HCT116 (cell line): ENCODE measurements around the gene GBF1. TPM values are rescaled to one million over a fixed set of nuclear protein-coding genes. Genes with fewer than 3 reads are reported as not detected.

Source experiments
- ATAC-seq: fragments of 200-7000 bp; cut with Tn5 transposase; 2 replicates; pipeline ENCODE4 v1.9.1; 2020; ENCODE audit warnings: mild to moderate bottlenecking, moderate library complexity
- BruUV-seq: library from RNA; stranded (reverse); fragments of 400-500 nt; replicated peaks from 2 replicates; lab custom pipeline; 2021; lab: Mats Ljungman, UMichigan
- CTCF ChIA-PET: fragments of 300-600 bp; sonication (Branson Sonifier 250); formaldehyde crosslinking; loops from one replicate; lab custom pipeline; 2021; ENCODE audit warnings: antibody characterized with exemption; lab: Charles Lee
- POLR2A ChIA-PET: fragments of 300-600, 350-600 bp; sonication (Branson Sonifier 250); formaldehyde crosslinking; loops from one replicate; lab custom pipeline; 2021; ENCODE audit warnings: antibody characterized with exemption; lab: Charles Lee
- RAD21 ChIA-PET, 2 experiments: fragments of 300-600 bp; sonication (Branson Sonifier 250); formaldehyde crosslinking; loops; one replicate each; lab custom pipeline; 2023; ENCODE audit warnings: low total read pairs in 2 of 2; ENCODE audit not compliant: uncharacterized antibody in 2 of 2, unreplicated experiment in 2 of 2, low non-redundant PET in 1 of 2; lab: Charles Lee
- DNase-seq: peaks from one replicate; pipeline ENCODE4 v3.0.0-alpha.2; 2010; ENCODE audit warnings: low read depth, low spot score
- H2AFZ ChIP-seq: fragments of 200-600 bp; shearing (Covaris generic), sonication (generic); 2 replicates; pipeline ENCODE4 v1.6.1; 2017; ENCODE audit warnings: low read depth, mixed run types, mixed read lengths, antibody characterized with exemption, low read length; ENCODE audit not compliant: poor library complexity, severe bottlenecking
- H3K27ac ChIP-seq: 2 replicates; pipeline ENCODE4 v1.5.1; 2012; ENCODE audit warnings: low read depth, low read length
- H3K27me3 ChIP-seq: fragments of 200-600 bp; sonication (generic); 2 replicates; pipeline ENCODE4 v1.6.1; 2016; ENCODE audit warnings: mixed run types, low read length, mixed read lengths; ENCODE audit not compliant: insufficient read depth
- H3K36me3 ChIP-seq, 2 experiments: fragments of 200-500 bp in 1 of 2; fragments of 200-600 bp in 1 of 2; sonication (Bioruptor generic) in 1 of 2; sonication (generic) in 1 of 2; 2 replicates each; pipeline versions ENCODE4 v1.5.1 to v1.6.1; 2014 to 2016; ENCODE audit warnings: low read length in 2 of 2, inconsistent platforms in 1 of 2, mixed read lengths in 1 of 2, mixed run types in 1 of 2; ENCODE audit not compliant: insufficient read depth in 2 of 2, control insufficient read depth in 1 of 2
- H3K4me1 ChIP-seq, 2 experiments: fragments of 200-600 bp in 1 of 2; sonication (generic) in 1 of 2; 2 replicates each; pipeline versions ENCODE4 v1.5.1 to v1.6.1; 2012 to 2017; ENCODE audit warnings: low read length in 2 of 2, inconsistent platforms in 1 of 2, mild to moderate bottlenecking in 1 of 2, mixed read lengths in 1 of 2, mixed run types in 1 of 2, moderate library complexity in 1 of 2; ENCODE audit not compliant: insufficient read depth in 2 of 2, control insufficient read depth in 1 of 2
- H3K4me2 ChIP-seq: fragments of 200-600 bp; sonication (generic); 2 replicates; pipeline ENCODE4 v1.6.1; 2017; ENCODE audit warnings: mixed run types, low read length, mixed read lengths
- H3K4me3 ChIP-seq, 2 experiments: fragments of 200-600 bp in 1 of 2; sonication (generic) in 1 of 2; replicated peaks in 1 of 2; 2 replicates each; pipeline ENCODE4 v1.5.1; 2011 to 2016; ENCODE audit warnings: low read length in 2 of 2, control low read depth in 1 of 2, low read depth in 1 of 2, mild to moderate bottlenecking in 1 of 2, mixed read lengths in 1 of 2, mixed run types in 1 of 2
- H3K79me2 ChIP-seq: fragments of 200-600 bp; sonication (generic); 2 replicates; pipeline ENCODE4 v1.6.1; 2017; ENCODE audit warnings: mild to moderate bottlenecking, mixed run types, low read length, moderate library complexity, mixed read lengths; ENCODE audit not compliant: insufficient read depth
- H3K9ac ChIP-seq: fragments of 200-600 bp; sonication (generic); 2 replicates; pipeline ENCODE4 v1.6.1; 2016; ENCODE audit warnings: low read length, mixed read lengths
- H3K9me2 ChIP-seq: fragments of 200-600 bp; sonication (generic), shearing (Covaris generic); 2 replicates; pipeline ENCODE4 v1.6.1; 2017; ENCODE audit warnings: mixed run types, mild to moderate bottlenecking, moderate library complexity; ENCODE audit not compliant: insufficient read depth
- H3K9me3 ChIP-seq, 2 experiments: fragments of 200-500 bp in 1 of 2; fragments of 200-600 bp in 1 of 2; sonication (Bioruptor generic) in 1 of 2; sonication (generic) in 1 of 2; 2 replicates each; pipeline ENCODE4 v1.6.1; 2014 to 2017; ENCODE audit warnings: low read length in 2 of 2, mixed read lengths in 2 of 2, inconsistent platforms in 1 of 2, low read depth in 1 of 2, mild to moderate bottlenecking in 1 of 2, mixed run types in 1 of 2, moderate library complexity in 1 of 2; ENCODE audit not compliant: control insufficient read depth in 1 of 2, insufficient read depth in 1 of 2
- H4K20me1 ChIP-seq: fragments of 200-600 bp; sonication (generic), shearing (Covaris generic); 2 replicates; pipeline ENCODE4 v1.6.1; 2017; ENCODE audit warnings: mixed run types, mild to moderate bottlenecking, moderate library complexity; ENCODE audit not compliant: insufficient read depth
- ATF3 ChIP-seq: IDR thresholded peaks from 2 replicates; pipeline ENCODE4 v1.6.1; 2012
- CBX3 ChIP-seq: IDR thresholded peaks from 2 replicates; pipeline ENCODE4 v1.6.1; 2012; ENCODE audit warnings: low read depth
- CEBPB ChIP-seq: IDR thresholded peaks from 2 replicates; pipeline ENCODE4 v1.6.1; 2012; ENCODE audit warnings: low read depth
- EGR1 ChIP-seq: IDR thresholded peaks from 2 replicates; pipeline ENCODE4 v1.6.1; 2012; ENCODE audit warnings: low read depth
- ELF1 ChIP-seq: IDR thresholded peaks from 2 replicates; pipeline ENCODE4 v1.6.1; 2012; ENCODE audit warnings: low read depth, borderline replicate concordance
- EZH2 ChIP-seq: fragments of 200-600 bp; sonication (generic); IDR thresholded peaks from 2 replicates; pipeline ENCODE4 v1.6.1; 2017; ENCODE audit warnings: antibody characterized with exemption, mixed run types
- EZH2phosphoT487 ChIP-seq: fragments of 200-600 bp; IDR thresholded peaks from 2 replicates; pipeline ENCODE4 v1.6.1; 2018; ENCODE audit warnings: antibody characterized with exemption, borderline replicate concordance
- FOSL1 ChIP-seq: IDR thresholded peaks from 2 replicates; pipeline ENCODE4 v1.6.1; 2012; ENCODE audit warnings: low read depth
- JUND ChIP-seq: IDR thresholded peaks from 2 replicates; pipeline ENCODE4 v1.6.1; 2012
- POLR2A ChIP-seq: IDR thresholded peaks from 2 replicates; pipeline ENCODE4 v1.7.0; 2011; ENCODE audit warnings: borderline replicate concordance; ENCODE audit not compliant: insufficient read depth, insufficient read length; ENCODE audit errors: extremely low read depth
- POLR2AphosphoS5 ChIP-seq: IDR thresholded peaks from 2 replicates; pipeline ENCODE4 v1.6.1; 2011; ENCODE audit warnings: mild to moderate bottlenecking, low read depth, low read length, moderate library complexity
- REST ChIP-seq: IDR thresholded peaks from 2 replicates; pipeline ENCODE4 v1.6.1; 2012; ENCODE audit warnings: low read depth
- SIN3A ChIP-seq: IDR thresholded peaks from 2 replicates; pipeline ENCODE4 v1.6.1; 2012; ENCODE audit warnings: low read depth
- SRF ChIP-seq: IDR thresholded peaks from 2 replicates; pipeline ENCODE4 v1.6.1; 2012; ENCODE audit warnings: low read depth
- TCF7L2 ChIP-seq: IDR thresholded peaks from 2 replicates; pipeline ENCODE4 v1.7.0; 2011; ENCODE audit warnings: borderline replicate concordance, inconsistent platforms; ENCODE audit not compliant: insufficient read depth, insufficient read length; ENCODE audit errors: extremely low read depth
- YY1 ChIP-seq: IDR thresholded peaks from 2 replicates; pipeline ENCODE4 v1.6.1; 2011; ENCODE audit warnings: low read length, low read depth, moderate library complexity, mild to moderate bottlenecking; ENCODE audit not compliant: insufficient replicate concordance; ENCODE audit errors: extremely low read depth
- ZFX ChIP-seq: fragments of 450-650 bp; IDR thresholded peaks from 2 replicates; pipeline ENCODE4 v1.6.1; 2017
- intact Hi-C: fragments of 100-400 bp; cut with micrococcal nuclease; formaldehyde crosslinking; loops from 2 replicates; pipeline ENCODE4 v1.10.0; 2022
- total RNA-seq: library from RNA; stranded (reverse); gene quantifications from one replicate; pipeline ENCODE4 v1.2.1, GENCODE V29; 2021; ENCODE audit not compliant: unreplicated experiment
- TF ChIP-seq, protein P1 (sequence below), 3 experiments: fragments of 200-600 bp in 1 of 3; sonication (generic) in 1 of 3; IDR thresholded peaks in 2 of 3; conservative IDR thresholded peaks in 1 of 3; 2 replicates each; pipeline ENCODE4 v1.5.1; 2012 to 2017; ENCODE audit warnings: low read depth in 2 of 3, low read length in 2 of 3, antibody characterized with exemption in 1 of 3, borderline replicate concordance in 1 of 3, control low read depth in 1 of 3, mild to moderate bottlenecking in 1 of 3, mixed read lengths in 1 of 3, mixed run types in 1 of 3, moderate library complexity in 1 of 3; ENCODE audit not compliant: insufficient read depth in 1 of 3
- TF ChIP-seq, protein P2 (sequence below): IDR thresholded peaks from 2 replicates; pipeline ENCODE4 v1.6.1; 2011; ENCODE audit warnings: mild to moderate bottlenecking, low read length, moderate library complexity; ENCODE audit not compliant: insufficient replicate concordance; ENCODE audit errors: extremely low read depth

GBF1 gene
- total RNA-seq, 1 experiment from 2014 or later, result 58.9 TPM

GRCh38 chr10:102246261-102246660 is 929 bp downstream of the GBF1 start:
- TSS peak; percentile 60 for BruUV-seq
- Histone ChIP-seq H3K79me2 (peaks cover 57% of the 10 kb centered on the region), H3K4me3 (peak overlapping the region; percentile 91 to 95), H3K27me3 (no peaks in the 10 kb centered on the region), H4K20me1 (peaks cover 11% of the 10 kb centered on the region; the same call in 1 of the 2 replicates), H3K27ac (peak overlapping the region; percentile 61), H2AFZ (no peak overlapping the region), H3K9ac (peak overlapping the region; percentile 72), H3K36me3 (0 out of 4 replicates have a peak, but pooled peaks cover 0 to 2% of the 10 kb centered on the region in 2 experiments), H3K4me1 (peaks cover 20 to 48% of the 10 kb centered on the region in 2 experiments), H3K4me2 (peak overlapping the region; percentile 91), H3K9me3 (no peaks in the 10 kb centered on the region), H3K9me2 (no peaks in the 10 kb centered on the region)
- ATAC-seq (no peak), DNase-seq (no peak)
- POLR2A ChIA-PET, result interaction anchor here (1.3 kb wide), 1 partner anchor 35 kb away, joined by 3 read pairs; no protein-coding TSS in a partner anchor
- RAD21 ChIA-PET, result no interaction called here
- TF ChIP-seq EZH2 (no peak), FOSL1 (no peak), ZFX (no peak), CBX3 (no peak), ELF1 (no peak), EGR1 (no peak), ATF3 (no peak), SIN3A (no peak), YY1 (no peak), POLR2AphosphoS5 (no peak), EZH2phosphoT487 (no peak), JUND (no peak), REST (no peak), SRF (no peak), TCF7L2 (no peak), POLR2A (no peak), CEBPB (no peak)
- TF ChIP-seq, protein P1, sequence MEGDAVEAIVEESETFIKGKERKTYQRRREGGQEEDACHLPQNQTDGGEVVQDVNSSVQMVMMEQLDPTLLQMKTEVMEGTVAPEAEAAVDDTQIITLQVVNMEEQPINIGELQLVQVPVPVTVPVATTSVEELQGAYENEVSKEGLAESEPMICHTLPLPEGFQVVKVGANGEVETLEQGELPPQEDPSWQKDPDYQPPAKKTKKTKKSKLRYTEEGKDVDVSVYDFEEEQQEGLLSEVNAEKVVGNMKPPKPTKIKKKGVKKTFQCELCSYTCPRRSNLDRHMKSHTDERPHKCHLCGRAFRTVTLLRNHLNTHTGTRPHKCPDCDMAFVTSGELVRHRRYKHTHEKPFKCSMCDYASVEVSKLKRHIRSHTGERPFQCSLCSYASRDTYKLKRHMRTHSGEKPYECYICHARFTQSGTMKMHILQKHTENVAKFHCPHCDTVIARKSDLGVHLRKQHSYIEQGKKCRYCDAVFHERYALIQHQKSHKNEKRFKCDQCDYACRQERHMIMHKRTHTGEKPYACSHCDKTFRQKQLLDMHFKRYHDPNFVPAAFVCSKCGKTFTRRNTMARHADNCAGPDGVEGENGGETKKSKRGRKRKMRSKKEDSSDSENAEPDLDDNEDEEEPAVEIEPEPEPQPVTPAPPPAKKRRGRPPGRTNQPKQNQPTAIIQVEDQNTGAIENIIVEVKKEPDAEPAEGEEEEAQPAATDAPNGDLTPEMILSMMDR (IDR thresholded peaks at IDR 0.05 in 2 of 3, conservative IDR thresholded peaks at IDR 0.05 in 1 of 3; ENCODE audit: borderline replicate concordance in 1 of 3, insufficient read depth in 1 of 3, low read depth in 2 of 3, low read length in 2 of 3), result no peak
- TF ChIP-seq, protein P2, sequence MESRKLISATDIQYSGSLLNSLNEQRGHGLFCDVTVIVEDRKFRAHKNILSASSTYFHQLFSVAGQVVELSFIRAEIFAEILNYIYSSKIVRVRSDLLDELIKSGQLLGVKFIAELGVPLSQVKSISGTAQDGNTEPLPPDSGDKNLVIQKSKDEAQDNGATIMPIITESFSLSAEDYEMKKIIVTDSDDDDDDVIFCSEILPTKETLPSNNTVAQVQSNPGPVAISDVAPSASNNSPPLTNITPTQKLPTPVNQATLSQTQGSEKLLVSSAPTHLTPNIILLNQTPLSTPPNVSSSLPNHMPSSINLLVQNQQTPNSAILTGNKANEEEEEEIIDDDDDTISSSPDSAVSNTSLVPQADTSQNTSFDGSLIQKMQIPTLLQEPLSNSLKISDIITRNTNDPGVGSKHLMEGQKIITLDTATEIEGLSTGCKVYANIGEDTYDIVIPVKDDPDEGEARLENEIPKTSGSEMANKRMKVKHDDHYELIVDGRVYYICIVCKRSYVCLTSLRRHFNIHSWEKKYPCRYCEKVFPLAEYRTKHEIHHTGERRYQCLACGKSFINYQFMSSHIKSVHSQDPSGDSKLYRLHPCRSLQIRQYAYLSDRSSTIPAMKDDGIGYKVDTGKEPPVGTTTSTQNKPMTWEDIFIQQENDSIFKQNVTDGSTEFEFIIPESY, result no peak
- intact Hi-C loops, result no loop called here
- CTCF ChIA-PET, result interaction anchor here (1.4 to 6.6 kb wide), 3 partner anchors 15 to 106 kb away, joined by 7 to 34 read pairs (median 11); no protein-coding TSS in a partner anchor
